HG02981 (cell line): ENCODE data around the gene IL22RA1.

Experiments used
- ATAC-seq: cut with Tn5 transposase; IDR thresholded peaks from one replicate; pipeline ENCODE4 v1.9.1; 2021; ENCODE audit warnings: mild to moderate bottlenecking, moderate library complexity; ENCODE audit not compliant: unreplicated experiment

IL22RA1 gene

DNA sequence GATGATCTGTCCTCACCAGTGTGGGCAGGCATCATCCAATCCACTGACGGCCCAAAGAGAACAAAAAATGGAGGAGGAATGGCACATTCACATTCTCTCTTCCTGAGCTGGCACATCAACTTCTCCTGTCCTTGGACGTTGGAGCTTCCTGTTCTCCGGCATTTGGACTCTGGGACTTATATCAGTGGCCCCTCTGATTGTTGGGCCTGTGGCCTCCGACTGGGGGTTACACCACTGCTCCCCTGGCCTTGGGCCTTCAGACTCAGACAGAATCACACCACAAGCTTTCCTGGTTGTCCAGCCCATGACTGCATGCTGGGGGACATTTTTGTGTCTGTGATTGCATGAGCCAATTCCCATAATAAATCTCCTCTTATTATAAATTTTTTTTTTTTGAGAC, 24.1 kb upstream of the IL22RA1 start:
- ATAC-seq, result no peak

DNA sequence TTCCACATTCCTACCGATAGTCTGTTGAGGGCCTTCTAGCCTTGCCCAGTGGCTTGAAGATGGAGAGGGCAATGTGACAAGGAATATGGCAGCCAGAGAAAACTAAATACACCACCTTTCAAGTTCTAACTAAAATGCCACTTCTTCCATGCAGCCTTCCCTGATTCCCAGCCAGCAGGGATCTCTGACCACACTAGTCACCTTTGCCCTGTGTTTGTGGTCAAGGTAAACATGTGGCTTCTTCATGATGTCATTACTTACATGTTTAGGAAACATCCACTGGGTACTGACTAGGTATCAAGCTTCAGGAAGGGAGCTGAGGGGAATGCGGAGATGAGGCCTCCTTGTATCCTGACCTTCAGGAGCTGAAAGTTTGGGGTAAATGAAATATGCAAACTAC, 22.6 kb upstream of the IL22RA1 start:
- ATAC-seq, result no peak

DNA sequence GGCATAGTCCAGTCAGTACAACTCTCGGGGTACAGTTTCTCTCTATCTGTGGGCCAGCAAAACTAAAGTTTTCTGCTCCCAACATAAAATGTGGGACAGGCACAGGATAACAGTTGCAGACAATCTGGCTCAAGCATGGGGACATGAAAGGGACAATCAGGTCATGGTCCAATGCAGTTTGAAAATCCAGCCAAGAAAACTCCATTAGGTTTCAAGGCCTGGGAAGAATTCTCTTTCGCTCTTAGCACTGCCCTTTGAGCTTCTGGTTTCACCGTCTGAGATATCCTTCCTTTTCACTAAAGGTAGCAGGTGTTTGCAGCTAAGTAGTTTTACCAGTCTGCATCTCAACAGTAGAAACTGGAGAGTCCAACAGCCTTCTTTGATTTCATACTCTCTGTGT, 21.1 kb upstream of the IL22RA1 start:
- no peak for ATAC-seq

DNA sequence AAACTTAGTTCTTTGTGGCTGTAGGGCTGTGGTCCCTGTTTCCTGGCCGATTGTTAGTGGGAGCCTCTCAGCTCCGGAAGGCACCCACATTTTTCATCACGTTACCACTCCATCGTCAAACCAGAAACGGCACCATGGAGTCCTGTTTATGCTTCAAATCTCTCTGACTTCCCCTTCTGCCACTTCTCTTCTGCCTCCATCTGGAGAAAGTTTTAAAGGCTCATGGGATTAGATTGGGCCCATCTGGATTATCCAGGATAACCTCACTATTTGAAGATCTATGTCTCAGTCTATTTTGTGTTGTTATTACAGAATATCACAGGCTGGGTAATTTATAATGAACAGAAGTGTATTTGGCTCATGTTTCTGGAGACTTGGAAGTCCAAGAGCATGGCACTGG, 19.3 kb upstream of the IL22RA1 start:
- ATAC-seq, result no peak

DNA sequence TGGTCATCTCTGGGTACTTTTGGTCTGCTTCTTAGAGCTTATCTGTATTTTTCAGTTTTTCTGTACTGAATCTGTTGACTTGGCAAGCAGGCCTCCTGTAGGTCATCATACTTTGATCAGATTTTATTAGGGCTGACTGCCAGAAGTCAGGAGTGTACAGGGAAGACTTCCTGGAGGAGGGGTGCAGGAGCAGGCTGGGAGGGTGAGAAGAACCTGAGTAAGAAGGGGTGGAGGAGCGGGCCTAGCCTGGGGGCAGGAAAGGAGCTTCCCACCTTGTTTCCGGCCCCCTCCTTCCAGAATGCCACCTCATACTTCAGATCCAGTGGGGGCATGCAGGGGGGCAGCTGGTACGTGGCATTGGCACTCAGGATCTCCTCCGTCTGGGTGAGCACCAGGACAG, 18.3 kb upstream of the IL22RA1 start:
- no peak for ATAC-seq

DNA sequence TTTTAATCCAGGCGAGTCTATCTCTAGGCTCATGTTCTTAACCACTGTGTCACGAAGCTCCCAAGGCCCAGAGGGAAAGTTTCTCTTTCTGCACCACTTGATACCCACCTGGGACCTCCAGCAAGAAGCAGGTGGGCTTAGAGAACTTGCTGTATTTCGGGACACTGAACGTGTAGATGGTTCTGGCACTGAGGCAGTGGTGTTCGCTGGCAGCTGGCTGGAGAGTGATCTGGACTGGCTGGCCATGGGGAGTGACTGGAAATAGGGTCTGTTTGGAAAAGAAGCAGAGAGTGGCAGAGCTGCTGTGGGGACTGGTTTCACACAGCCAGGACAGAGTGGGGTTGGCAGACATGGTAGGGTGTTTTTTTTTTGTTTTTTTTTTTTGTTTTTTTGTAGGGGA, 16.4 kb upstream of the IL22RA1 start:
- no peak for ATAC-seq

DNA sequence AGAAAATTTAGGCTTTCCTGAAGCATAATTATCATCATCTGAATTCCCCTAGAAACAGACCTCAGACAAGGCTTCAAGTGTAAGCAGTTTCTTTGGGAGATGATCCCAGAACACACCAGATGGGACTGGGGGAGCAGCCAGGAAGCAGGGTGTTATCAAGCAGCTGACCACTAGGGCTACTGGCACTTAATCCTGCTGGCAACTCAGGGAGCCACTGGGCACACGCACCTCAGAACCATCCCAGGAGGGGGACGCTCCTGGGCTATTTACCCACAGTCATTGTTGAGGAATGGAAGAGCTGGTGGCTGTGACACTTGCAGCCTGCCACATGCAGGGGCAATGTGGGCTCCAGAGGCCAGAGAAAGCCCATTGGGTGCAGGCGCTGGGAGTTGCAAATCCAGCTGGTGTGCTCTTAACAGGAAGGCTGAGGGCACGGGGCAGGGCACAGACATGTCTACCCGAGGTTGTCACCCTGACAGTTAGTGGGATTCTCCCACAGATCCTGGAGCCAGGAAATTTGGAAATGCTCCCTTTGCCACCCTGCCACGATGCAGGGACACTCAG, 15.1 kb upstream of the IL22RA1 start:
- ATAC-seq, result no peak

DNA sequence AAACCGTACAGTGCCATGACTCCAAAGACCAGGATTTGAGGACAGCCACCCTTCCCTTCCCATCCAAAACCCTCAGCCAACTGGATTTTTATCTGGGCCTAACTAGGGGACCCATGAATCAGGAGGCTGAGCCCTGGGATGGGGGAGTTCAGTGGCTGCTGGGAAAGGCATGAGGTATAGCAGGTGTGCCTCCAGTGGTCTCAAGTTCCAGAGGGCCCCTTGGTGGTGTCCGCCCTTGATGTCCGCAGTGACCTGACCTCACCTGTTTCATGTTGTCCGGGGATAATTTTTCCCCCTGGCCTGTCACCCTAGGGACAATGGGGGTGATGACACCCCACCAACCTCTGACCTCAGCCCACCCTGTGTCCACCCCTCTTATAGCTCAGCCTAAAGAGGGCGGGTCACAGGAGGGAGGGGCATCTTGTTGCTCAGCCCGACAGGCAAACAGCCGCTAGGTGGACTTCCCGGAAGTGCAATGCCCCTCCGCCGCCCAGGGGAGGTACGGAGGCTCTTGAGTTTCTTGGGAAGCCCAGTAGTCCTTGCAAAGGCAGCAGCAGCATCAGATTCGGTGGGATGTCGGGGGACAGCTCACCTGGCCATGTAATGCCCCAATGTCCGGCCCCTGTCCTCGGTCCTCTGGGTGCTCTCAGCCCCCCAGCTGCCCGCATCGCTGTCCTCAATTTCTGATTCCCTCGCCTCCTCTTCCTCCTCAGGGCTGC, 13.8 kb upstream of the IL22RA1 start:
- ATAC-seq, result no peak

DNA sequence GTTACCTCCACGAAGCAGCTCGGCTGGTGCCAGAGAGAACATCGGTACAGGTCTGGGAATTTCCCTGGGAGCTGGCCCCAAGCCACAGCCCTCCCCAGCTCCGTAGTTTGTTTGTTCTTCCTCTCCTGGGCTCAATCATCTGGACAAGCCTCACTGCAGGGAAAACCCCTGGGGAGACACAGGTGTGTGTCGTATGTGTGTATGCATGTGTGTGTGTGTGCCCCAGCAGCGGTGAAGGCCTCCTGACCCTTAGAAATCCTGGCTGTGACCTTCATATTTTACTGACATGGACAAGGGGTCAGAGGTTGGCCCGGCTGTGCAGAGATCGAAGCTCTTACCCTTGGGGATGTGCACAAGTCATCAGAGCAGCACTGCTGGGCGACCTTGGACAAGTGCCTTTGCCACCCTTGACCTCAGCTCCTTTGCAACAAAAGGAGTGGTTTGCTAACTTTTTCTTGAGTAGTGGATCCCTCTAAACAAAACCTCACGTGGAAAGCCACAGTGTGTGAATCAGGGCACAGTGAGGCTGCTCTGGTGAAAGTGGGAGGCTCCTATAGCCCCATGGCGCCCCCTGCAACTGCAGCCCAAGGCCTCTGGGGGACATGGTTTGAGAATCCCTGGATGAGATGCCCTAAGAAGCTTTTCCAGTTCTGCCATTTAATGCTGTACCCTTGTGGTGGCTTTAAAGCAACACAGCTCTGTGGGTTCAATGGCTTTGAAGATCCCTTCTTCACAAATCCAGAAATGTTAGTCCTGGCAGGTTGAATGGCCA, 12.3 kb upstream of the IL22RA1 start:
- ATAC-seq, result no peak

DNA sequence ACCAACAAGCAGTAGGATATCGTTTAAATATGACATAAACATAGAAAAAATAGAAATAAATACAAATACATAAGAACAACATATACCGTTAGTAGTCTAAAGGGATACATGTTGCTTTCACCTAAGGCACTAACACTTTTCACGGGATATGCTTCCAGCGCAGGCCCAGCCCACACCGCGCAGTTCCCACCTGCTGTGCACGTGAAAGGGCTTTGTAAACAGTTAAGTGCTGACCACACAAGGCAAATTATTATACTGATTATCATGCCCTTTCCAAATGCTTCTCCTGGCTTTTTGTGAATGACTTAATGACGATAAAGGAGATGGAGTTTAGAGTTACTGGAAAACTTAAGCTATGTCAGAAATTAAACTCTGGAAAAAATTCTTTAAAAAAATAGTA, 11.3 kb upstream of the IL22RA1 start:
- ATAC-seq, result no peak

DNA sequence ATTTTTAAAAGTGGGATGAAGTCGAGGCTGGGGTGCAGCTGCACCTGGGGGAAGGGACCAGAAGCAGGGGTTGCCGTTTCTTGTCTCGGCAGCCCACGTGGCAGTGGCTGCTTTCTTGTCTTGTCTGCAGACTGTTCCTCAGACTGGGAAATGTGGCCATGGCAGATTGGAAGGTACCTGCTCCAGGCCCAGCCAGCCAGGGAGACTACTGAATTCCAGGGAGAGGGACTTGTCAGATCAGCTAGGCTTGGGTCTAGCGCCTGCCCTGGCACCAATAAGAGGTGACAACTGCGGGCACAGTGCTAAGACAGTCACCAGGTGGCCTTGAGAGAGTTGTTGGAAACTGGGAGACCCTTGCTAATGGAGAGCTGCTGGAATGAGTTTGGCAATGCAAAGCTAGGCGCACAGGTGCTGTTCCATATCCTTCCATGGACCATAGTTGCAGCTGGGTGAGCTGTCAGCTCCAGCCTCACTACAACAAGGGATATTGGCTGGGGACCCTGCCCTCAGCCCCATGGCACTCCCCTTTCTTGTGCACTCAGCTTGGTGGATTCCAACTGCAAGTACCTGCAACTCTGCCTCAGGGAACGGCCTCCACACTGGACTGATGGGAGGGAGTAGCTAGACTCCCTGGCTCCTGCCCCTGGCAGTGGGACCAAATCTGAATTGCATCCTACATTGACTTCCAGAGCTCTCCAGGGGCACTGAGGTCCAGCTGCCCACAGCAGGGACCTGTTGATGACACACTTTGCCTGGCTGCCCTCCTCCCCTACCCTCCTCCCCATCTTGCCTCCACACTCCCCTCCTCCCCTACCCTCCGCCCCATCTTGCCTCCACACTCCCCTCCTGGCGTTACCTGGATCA, 9.9 kb upstream of the IL22RA1 start:
- no peak for ATAC-seq

DNA sequence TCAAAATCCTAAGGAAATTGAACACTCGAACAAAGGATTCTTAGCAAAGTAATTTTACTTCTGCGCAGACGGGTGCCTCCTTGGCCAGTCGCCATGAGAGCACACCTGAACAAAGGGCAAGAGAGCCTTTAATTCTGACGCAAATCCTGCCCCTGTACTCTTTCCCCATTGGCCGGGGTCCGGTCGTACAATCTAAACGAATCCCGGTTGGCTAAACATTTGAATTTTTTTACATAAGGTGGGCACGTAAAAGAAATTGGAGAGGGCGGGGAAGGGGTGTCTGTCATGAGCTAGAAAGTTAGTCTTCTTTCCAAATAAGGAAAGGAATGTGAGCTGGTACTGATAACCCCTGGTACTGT, 8.2 kb upstream of the IL22RA1 start:
- no peak for ATAC-seq

DNA sequence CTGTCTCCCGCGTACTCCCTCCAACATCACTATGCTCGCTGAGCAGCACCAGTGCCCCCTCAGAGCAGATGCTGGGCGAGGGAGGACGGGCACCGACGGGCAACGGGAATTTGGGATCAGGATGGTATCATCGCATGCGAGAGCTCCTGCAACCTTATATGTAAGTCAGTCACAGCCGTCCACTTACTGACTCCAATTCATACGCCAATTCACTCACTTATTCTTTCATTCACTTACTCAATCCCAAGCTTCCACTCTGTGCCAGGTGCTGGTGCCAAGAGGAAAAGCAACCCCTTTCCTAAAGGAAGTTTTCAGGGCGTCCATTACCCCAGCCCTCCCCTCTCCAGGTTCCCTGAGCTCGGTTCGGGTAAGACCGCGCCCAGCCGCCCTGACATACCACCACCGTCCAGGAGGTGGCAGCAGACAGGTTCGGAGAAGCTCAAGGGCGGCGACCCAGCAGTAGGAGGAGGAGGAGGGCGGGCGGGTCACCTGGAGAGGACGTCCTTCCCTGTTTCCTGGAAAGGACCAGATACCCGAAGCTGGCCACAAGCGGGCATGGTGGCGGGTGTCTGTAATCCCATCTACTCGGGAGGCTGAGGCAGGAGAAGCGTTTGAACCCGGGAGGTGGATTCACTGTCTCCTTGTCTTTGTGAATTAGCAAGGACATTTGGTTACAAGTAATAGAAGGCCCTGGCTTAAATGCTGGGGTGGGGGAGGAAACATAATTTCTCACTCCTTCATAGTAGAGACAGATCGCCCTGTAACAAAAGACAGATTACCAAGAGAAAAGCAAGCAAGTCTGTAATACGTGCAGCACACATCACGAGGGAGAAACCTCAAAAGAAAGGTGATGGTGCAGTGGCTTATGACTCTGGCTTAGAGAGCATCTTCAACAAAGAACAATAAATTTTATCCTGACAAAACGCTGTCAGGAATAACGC, 7.6 kb upstream of the IL22RA1 start:
- ATAC-seq, result peak; percentile 54

DNA sequence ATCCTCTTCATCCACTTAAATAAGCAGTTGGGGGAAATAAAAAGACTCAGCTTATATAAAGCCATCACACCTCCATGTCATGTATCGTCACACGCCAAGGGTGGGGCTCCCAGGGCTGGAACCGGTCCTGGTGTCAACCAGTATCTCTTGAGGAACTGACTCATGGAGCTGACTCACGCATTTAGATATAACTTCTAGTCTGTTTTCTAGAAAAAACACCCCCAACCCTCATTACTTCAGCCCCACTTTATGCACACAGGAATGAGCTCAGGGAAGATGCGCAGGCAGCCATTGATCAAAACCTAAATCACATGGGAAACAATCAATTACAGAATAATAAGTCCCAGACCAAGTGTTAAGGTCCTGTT, 6.9 kb upstream of the IL22RA1 start:
- no peak for ATAC-seq

DNA sequence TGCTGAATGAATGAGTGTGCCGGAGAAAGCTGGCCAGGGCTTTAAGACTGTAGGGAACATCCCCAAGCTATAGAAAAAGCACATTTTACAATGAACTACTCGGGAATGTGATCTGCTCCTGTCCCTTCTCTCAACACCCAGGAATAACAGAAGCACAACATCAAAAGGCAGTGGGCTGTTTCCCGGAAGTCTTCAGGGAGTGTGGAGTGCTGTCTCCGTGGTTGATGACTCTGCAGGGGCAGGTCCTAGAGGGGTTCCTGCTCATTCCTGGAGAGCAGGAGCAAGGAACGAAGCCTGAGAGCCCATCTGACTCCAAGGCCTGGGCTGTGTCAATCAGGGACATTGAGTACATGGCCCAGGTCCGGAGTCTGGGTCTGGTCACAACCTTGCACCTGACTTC, 4.9 kb upstream of the IL22RA1 start:
- ATAC-seq, result no peak

DNA sequence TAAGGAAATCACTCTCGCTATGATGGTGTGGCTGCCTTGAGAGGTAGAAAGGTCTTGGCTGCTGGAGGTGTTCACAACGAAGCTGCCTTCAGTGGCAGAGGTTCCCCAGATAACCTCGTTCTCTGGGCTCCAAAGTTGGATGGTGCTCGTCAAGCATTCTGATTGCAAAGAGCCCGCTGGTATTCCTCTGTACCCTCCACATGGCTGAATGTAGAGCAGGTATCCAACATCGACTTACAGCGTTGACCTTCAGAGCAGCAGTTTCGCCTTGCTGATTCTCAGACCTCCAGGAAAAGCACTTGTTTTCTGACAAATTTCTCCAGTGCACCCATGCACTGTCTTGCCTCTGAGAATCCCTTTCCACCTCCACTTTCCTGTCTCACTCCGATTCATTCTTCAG, 4.3 kb upstream of the IL22RA1 start:
- ATAC-seq, result no peak

DNA sequence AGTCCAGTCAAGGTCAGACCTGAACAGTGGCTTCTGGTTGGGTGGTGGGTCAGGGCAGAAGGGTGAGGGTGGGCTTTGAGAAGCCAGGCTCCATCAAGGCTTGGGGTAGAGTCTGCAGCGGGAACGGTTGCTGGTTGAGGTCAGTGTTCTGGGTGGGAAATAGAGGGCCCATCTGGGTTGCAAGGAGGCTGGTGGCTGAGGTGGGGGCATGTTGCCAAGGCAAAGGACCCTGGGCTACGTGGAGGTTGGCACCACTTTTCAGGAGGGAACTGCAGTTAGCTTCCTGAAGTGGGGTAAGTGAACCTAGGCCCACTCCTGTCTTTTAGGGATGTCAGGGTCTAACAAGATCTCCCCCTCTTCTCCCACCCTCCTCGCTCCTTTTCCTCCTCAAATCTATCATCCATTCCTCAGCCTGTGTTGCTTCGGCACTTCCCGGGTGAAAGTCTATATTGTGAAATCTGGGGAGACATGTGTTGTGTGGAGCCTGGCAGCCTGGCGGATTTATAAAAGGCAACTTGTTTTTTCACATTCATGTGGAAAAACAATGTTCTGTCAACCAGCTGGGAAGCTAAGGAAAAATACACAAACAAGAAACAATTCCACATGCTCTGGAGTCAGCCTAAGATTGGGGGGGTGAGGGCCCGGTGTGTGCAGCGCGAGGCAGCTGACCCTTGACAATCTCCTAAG, 1.5 kb downstream of the IL22RA1 start:
- ATAC-seq, result no peak

DNA sequence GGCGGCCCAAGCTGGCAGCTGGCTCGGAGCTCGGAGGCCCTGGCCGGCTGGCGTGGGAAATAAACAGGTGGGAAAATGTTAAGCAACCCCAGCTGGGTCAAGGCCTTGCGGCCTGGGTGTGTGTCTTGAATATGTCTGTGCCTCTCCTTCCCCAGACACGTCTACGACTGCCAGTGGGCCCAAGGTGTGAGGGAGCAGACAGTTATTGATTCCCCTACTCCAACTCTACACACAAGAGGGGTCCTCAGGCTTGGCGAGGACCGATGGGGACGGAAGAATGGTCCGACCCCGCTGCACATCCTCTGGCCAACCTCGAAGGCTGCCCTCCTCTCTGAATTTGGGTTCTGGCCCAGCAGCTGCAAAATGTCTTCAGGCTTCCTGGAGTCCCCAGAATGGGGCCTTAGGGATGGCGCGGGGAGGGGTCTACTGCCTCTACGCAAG, 2.2 kb downstream of the IL22RA1 start:
- no peak for ATAC-seq

DNA sequence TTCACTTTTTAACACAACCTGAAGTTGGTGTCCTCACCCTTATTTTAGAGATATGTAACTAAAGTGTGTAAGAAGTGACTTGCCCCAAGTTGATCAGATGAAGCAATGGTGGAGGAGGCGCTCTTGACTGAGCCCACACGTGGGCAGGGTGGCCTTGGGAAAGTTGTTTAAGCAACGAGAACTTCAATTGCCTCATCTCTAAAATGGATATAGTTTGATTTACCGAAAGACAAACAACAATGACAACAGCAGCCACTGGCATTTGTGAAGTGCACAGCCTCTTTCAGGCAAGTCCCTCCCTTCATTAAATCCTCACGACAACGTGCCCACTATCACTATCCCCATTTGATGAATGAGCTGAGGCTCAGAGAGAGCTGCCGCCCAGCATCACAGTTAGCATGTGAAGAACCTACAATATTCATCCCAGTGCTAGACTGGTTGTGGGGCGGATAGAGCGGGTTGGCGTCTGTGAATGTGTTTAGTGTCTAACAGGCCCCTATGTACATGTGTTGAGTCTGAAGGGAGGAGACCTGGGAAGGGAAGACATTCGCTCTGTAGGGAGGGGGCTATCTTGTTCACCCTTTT, 3.0 kb downstream of the IL22RA1 start:
- no peak for ATAC-seq

DNA sequence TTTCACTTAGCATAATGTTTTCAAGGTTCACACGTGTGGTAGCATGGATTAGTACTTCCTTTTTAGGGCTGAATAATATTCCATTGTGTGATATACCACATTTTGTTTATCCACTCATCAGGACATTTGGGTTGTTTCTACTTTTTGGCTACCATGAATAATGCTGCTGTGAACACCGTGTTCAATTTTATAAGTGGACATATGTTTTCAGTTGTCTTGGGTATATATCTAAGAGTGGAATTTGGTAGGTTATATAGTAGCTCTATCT, 3.8 kb downstream of the IL22RA1 start:
- no peak for ATAC-seq
